GM18519 (cell line): ENCODE measurements around the gene KLK2.

ENCODE experiments used
- ATAC-seq: cut with Tn5 transposase; IDR thresholded peaks from one replicate; pipeline ENCODE4 v1.9.1; 2021; ENCODE audit warnings: mild to moderate bottlenecking, moderate library complexity; ENCODE audit not compliant: unreplicated experiment, low FRiP score

KLK2 gene

DNA sequence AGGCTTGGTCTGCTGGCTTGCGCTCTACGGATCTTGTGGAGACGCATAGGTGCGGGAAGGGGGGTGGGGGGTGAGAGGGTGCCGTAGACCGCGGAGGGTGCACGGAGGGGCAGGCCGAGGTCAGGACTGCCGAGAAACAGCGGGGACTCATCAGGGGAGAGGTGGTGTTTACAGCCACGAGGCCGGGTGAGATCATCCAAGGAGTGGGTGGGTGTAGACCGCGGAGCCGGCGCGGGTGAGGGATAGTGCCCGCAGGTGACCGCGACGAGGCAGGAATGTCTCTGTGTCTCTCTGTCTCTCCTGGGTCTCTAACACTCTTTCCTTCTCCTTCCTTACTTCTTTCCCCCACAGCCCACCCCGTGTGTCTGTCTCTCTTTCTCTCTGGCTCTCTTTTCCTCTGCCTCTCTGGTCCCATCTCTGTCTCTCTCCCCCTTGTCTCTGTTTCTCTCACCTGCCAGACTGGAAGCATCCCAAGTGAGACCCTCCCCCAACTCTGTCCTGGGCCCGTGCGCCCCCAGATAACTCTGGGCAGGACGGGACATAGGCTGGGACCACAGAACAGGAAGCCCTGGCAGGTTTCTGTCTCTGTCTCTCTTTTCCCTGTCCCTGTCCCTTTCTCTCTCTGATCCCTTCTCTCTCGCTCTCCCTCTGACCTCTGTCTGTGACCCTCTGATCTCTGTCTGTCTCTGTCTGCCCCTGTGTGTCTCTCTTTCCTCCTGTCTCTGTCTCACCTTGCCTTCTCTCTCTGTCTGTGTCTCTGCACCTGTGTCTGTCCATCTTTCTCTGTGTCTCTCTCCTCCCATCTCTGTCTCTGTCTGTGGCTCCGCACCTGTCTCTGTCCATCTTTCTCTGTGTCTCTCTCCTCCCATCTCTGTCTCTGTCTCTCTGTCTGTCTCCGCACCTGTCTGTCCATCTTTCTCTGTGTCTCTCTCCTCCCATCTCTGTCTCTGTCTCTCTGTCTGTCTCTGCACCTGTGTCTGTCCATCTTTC, 39.8 kb downstream of the KLK2 start:
- ATAC-seq: no peak

DNA sequence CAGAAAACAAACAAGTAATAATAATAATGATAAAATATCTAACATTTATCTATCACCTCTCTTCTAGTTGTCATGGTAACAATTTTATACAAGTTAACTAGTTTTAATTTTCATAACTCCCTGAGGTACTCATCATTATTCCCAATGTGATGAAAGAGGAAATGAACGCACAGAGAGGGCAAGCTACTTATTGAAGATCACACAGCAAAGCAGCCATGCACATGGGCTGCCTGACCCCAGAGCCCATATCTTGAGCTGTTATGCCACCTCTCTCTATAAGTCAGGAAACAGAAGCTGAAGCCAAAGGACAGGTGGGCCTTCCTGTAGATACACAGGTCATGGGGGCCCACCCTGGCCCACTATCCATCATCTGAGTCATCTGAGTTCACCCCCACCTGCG, 42.8 kb downstream of the KLK2 start:
- ATAC-seq: no peak

GRCh38 chr19:50921426-50922316, 48.4 kb downstream of the KLK2 start:
- ATAC-seq: no peak

GRCh38 chr19:50922317-50922853, 49.1 kb downstream of the KLK2 start:
- no peak for ATAC-seq

DNA sequence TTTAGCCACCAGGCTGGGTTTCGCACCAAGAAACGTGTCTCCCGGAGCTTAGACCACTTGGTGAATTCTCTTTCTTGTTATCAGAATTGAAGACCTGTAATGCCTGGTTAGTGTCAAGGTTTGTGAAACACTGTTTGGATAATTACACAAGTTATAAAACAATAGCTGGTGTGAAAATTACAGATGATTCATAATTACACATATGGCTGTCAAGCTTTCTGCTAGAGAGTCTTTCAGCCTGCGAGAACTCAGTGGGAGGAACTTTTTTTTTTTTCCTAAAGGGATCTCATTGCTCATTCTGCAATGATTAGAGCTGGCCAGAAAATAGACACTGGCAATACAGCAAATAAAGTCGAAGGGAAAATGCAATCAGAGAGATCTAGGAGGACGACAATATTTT, 51.3 kb downstream of the KLK2 start:
- no peak for ATAC-seq

DNA sequence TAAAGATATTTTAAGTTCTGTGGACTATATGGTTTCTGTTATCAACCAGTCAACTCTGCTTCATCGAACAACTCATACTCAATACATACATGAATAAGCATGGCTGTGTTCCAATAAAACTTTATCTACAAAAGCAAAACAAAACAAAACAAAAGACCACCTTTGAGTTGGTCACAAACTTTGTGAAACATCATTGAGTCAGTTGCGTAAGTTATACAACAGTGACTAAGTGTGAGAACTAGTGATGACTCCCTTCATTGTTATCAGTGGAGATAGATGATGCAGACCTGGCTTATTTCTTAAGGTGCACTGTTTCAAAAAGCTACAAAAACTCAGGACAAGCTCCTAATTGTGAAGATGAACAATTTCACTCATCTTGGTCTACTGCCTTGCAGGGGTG, 52.5 kb downstream of the KLK2 start:
- ATAC-seq: no peak

DNA sequence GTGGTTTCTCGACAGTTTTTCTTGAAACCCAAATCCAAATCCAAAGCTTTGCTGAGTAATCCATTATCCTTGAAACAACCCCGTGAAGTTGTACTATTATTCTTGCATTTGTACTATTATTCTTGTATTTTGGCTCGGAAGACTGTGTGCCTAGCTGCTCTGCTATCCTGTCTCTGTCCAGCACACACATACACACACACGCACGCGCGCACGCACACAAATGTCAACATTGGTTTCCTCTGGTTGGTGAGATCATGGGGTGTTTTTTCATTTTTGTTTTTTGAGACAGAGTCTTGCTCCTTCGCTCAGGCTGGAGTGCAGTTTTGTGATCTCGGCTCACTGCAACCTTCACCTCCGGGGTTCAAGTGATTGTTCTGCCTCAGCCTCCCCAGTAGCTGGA, 52.9 kb downstream of the KLK2 start:
- ATAC-seq: no peak

DNA sequence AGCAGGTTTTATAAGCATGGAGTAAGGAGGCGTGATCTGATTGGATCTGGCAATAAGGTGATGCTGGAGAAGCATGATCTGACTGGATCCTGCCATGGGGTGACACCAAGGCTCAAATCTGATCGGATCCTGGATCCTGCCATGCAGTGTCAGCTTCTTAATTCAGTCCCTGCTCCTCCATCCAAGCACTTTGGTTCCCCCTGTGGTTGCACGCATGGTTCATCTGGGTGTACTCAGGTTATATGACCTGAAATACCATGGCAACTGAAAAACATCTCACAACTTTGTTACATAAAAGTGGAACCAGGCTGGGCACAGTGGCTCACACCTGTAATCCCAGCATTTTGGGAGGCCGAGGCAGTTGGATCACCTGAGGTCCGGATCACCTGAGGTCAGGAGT, 55.6 kb downstream of the KLK2 start:
- no peak for ATAC-seq
